GM21381 (cell line): ENCODE data around the gene DNPH1.
A peak's percentile ranks its signal among the peaks of the same experiment; 100 is the strongest.

ENCODE experiments used
- ATAC-seq: cut with Tn5 transposase; IDR thresholded peaks from one replicate; pipeline ENCODE4 v1.9.1; 2021; ENCODE audit warnings: mild to moderate bottlenecking, moderate library complexity; ENCODE audit not compliant: unreplicated experiment

Gene DNPH1, protein sequence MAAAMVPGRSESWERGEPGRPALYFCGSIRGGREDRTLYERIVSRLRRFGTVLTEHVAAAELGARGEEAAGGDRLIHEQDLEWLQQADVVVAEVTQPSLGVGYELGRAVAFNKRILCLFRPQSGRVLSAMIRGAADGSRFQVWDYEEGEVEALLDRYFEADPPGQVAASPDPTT

DNA sequence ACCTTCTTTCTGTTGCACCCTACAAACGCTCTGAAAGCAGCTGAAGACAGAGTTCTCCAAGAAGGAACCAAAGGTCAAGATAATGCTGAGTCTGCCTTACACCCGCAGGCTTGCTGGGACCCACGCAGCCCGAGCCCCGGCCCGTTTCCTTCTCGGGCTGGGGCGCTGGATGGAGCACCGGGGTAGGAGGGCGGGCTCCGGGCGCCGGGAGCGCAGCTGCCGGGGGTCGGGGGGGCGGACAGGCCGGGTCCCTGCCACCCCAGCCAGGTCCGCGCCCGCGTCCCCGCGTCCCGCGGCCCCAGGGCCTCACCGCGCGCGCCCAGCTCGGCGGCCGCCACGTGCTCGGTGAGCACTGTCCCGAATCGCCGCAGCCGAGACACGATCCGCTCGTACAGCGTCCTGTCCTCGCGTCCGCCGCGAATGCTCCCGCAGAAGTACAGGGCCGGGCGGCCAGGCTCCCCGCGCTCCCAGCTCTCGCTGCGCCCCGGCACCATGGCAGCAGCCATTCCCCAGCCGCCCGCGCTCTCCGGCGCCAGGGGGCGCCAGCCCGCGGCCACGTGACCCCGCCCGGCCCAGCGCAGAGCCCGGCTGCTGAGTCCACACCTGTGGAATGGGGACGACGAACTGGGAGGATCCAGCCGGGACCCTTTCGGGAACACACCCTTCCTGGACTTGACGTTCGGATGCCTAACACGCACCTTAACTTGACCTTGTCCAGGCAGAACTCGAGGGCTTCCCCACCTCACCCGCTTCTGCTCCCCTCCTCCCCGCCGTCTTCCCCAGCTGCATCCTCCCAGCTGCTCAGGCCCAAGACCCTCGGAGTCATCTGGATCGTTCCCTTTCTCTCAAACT is at the start of gene DNPH1:
Gene DNPH1, minus strand, starts transcription at position 531 of the 852 bp plus-strand sequence. Its CDS starts 25 bp downstream, at position 506.
- ATAC-seq: peak; percentile 81

DNA sequence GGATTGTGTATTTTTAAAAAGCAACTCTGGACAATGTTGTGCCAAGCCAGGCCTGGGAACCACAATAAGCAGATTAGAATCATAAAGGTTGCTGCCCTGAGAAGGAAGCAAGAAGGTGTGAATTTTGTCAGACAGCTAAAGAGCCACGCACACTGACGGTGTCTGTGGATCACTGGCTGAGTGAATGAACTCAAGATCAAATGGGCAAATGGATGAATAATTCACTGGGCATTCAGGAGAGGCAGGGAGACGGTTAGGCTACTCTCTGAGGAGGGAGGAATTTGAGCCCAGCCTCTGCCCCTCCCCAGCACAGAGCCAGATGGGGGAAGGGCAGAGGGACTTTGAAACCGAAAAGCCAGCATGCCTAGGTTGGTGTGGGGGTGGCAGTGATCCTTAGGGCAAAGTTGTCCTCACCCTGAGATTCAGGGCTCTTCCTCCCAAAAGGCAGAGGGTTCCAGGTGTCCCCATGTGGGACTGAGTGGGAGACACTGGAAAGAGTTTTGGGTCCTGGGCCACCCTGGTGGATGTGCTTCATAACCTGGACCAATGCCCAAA is 49.3 kb upstream of the DNPH1 start:
- no peak for ATAC-seq

GRCh38 chr6:43277643-43278523 is 48.6 kb upstream of the DNPH1 start:
- ATAC-seq: no peak

- ATAC-seq: no peak
These were observed 48.0 kb upstream of the DNPH1 start for GRCh38 chr6:43277306-43277642.

DNA sequence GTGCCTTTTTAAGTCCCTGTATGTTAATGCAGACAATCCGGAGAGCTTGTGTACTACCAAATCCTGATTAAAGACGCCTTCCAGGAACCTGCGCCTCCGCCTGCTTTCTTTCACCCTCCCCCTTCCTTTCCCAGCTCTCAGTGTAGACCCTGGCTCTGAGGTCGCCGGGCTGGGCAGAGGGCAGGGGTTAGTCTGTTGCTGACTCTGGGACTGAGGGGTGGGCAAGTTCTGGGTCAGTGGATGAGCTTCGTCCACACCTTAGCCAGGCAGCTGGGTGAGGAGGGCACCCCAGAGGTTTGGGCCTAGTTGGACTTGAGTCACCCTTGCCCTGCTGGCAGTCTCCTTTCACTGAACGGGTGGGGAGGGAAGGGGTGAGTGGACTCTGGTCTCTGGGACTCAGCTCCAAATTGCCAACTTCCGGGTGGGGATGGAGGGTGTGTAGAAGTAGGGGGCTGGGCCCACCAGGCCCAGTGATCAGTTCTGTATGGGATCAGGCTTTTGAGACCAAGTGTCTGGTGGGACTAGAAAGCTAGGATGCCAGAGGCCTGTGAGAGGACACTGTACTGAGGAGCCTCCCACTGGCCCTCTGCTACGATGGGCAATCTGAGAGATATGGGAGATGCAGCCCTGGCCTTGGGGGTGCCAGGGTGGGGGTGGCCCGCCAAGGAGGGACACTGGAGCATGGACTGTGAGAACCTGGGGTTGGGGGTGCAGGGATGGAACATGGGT is 47.5 kb upstream of the DNPH1 start:
- ATAC-seq: no peak

- ATAC-seq: no peak
These were observed 46.7 kb upstream of the DNPH1 start for GRCh38 chr6:43275801-43276576.

DNA sequence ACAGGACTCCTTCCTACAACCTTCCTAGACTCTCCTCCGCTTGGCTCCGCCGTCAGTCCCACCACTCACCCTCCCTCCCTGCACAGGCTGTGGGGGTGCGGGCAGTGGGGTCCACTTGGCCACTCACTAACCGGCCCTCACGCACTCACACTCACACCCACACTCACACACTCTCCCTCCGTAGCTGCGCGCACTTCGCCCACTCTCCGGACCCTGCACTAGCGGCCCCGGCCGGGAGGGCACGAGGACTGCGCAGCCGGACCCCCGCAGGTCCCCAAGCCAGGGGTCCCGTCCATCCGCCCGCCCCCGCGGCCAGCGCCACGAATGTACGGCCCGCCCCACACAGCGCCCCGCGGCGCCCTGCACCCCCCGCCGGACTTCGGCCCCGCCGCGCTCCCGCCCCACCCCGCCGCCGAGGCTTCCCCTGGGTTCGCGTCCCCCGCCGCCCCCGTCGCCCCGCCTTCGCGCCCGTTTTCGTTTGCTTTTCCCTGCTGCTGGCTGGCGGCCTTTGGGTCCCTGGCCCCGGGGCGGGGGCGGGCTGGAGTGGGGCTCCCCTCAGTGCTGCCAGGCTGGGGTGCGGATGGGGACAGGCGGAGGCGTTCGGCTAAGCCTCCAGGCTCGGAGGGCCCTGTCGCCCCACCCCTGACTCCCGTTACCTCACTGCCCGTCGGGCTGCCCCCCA is 45.8 kb upstream of the DNPH1 start:
- ATAC-seq: no peak

- ATAC-seq: no peak
These were observed 45.0 kb upstream of the DNPH1 start for GRCh38 chr6:43274127-43274915.

DNA sequence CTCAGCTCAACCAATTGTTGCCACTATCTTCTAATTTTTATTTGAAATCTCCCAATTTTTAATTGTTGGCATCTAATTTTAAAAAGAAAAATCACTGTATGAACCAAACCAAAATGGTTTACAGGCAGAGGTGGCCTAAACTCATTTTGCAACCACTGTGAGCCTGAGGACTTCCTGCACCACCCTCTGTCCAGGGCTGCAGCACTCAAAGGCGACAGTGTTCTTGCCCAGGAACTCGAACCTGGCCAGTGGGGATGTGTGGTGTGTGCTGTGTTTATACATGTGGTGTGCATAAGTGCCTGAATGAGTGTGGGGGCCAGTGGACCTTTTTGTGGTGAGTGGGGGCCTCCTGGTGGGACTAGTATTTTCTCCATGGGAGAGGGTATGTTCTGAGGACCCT is 44.4 kb upstream of the DNPH1 start:
- no peak for ATAC-seq

DNA sequence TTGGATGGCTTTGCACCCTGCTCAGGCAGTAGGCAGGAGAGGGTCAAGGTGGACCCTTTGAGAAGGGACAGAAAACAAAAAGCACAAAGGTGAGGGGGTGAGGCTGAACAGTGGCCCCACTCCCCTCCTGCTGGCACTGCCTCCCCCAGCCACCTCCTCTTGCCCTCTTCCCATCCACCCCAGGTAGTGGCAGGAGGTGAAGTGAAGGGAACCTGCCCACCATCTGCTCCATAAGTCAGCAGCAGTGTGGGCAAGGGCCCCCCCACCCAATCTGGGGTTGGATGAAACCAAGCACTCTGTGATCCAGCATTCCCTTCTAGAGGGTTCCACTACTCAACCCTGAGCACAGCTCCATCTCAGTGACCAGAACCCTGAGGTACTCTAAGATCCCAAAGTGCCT is 42.7 kb upstream of the DNPH1 start:
- ATAC-seq: no peak

DNA sequence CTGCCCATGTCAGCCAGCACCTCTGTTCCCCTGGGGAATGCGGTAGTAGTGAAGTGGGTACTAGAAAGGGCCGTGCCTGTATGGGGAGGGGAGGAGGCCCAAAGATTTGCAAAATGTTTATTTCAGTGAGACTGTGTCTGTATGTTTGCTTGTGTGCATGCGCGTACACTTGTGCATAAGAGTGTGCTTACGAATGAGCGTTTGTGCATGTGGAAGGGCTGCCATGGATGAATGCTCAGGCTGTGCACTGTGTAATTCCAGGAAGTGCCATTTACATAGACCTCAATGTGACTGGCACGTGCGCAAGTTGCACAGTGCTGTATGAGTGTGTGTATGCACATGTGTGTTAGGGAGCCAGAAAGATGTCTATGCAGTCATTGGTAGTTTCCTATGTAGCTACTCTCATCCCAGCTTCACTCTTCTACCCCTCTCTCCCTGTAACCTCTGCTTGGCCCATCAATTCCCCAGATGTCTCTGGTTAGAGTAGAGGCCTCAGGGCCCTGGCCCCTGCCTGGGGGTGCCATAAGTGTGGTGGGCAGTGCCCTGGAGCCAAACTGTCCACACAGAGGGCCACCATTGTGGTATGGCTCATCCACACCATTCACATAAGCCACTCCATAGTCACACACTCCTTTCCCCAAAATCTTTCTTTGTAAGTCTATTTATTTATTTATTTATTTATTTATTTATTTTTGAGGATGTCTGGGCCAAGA is 42.0 kb upstream of the DNPH1 start:
- no peak for ATAC-seq

DNA sequence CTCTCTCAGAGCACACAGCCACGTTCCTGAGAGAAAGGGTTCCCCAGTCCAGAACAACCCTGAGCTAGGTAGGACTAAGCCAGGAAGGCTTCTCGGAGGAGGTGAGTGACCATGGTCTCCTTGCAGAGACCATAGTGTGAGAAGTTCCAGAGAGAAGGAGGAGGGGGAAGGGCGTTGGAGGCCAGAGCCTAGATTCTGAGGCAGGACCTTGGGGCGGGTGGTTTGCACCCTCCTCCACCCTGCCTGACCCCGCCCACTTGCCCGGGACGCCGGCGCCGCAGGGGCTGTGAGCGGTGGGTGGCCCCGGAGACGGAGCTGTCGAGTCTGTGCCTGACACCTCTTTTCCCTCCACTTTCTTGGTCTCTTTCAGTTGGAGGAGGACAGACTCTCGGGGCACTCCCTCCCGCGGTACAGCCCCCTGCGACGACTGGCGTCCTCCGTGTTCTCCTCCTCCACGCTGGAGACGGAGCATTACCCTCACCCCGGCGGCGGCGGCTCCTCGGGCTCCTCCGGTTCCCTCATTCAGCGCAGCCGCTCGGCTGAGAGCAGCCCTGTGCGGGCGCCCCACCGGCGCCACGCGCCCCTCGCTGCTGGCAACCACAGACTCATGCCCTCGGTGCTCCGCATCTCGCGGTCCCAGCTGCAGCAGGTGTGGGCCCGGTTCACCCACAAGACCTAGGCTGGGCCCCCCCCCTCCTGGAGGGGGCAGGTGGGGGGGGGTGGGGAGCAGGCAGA is 40.2 kb upstream of the DNPH1 start:
- ATAC-seq: no peak

GRCh38 chr6:43268782-43269272 is 39.5 kb upstream of the DNPH1 start:
- ATAC-seq: no peak

DNA sequence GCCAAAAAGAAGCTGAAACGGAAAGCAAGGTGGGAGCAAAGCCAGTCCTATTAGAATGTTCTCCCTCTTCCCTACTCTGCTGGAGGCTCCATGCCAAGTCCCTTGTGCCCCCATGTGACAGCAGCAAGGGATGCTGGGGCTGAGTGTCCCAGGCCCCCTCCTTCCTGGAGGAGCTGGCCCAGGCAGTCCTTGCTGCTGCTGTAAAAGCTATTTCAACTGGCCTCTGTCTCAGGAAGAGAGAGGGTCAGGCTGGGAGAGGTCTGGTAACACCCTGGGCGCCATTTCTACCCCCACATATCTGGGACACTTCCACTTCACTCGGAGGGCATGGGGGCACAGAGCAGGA is 39.0 kb upstream of the DNPH1 start:
- ATAC-seq: no peak

DNA sequence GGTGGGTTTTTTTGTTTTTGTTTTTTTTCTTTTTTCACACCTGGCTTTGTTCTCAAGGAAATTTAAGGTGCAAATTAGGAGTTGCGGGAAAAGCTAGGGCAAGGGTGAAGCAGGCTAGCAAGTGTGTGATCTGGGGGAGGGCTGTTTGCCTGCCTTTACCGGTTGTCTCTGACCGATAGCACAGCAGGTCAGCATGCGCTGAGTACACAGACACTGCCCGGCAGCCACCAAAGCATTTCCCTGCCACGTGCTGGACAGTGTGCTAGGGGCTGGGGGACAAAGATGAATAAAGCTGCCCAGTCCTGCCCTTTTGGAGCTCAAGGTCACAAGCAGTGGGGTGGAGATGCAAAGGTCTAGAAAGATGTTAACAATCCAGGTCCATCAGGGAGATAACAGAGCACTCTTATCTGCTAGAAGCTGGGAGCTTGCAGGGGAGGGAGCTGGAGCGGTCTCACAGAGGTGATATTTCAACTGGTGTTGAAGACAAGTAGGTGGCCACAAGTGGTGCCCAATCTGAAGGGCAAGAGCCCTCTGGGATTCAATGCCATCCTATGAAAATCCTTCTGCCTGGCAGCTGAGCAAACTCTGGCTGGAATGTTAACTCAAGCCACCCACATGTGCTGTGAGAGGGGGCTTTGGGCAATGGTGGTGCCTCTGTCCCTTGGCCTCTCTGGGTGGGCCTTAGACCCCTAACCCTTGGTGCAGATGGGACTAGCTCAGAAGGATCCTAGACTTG is 38.5 kb upstream of the DNPH1 start:
- no peak for ATAC-seq

DNA sequence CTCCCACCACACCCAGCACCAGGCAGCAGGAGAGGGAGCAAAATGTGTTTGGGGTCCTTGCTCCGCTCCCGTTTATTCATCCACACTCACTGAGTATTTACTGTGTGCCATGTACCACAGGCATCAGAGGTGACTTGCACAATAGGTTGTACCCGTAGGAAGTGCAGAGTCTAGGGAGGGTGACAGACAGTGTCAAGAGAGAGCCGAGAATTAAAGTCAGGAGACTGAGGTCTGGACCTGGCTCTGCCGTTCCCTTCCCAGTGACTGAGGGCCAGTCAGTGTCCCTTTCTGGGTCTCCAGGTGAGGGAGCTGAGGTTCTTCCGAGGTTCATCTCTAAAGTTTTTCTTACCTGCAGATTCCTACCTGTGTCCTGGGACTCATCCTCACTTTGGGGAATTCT is 36.3 kb upstream of the DNPH1 start:
- ATAC-seq: no peak
